Keratinocyte (primary cell): Measurements from ENCODE around the gene ABCG4. TPM values are rescaled to one million over a fixed set of nuclear protein-coding genes. Genes with fewer than 3 reads are reported as not detected.

Source experiments
- DNase-seq: peaks from one replicate; pipeline ENCODE4 v3.0.0-alpha.2; 2011; ENCODE audit warnings: low read depth, missing footprints, low spot score
- FAIRE-seq: peaks from 2 replicates; lab custom pipeline; 2011; peaks lifted over from hg19 to GRCh38; lab: Jason Lieb, UNC
- H2AFZ ChIP-seq: 2 replicates; pipeline ENCODE4 v1.6.0; 2012; ENCODE audit warnings: low read length, control low read depth, inconsistent platforms; ENCODE audit not compliant: control insufficient read depth
- H3K27ac ChIP-seq: 2 replicates; pipeline ENCODE4 v1.5.1; 2011; ENCODE audit warnings: low read length; ENCODE audit not compliant: control insufficient read depth, insufficient read depth
- H3K27me3 ChIP-seq: 3 replicates; pipeline ENCODE4 v1.6.0; 2011; ENCODE audit warnings: low read length; ENCODE audit not compliant: control insufficient read depth, insufficient read depth; ENCODE audit errors: extremely low read depth
- H3K36me3 ChIP-seq, 2 experiments: 2 replicates in 1 of 2; 3 replicates in 1 of 2; pipeline ENCODE4 v1.5.1; 2011; ENCODE audit warnings: low read length in 2 of 2, mild to moderate bottlenecking in 1 of 2; ENCODE audit not compliant: control insufficient read depth in 2 of 2, insufficient read depth in 2 of 2; ENCODE audit errors: extremely low read depth in 1 of 2
- H3K4me1 ChIP-seq: 3 replicates; pipeline ENCODE4 v1.5.1; 2011; ENCODE audit warnings: low read length; ENCODE audit not compliant: control insufficient read depth, insufficient read depth; ENCODE audit errors: extremely low read depth
- H3K4me2 ChIP-seq: 3 replicates; pipeline ENCODE4 v1.6.0; 2011; ENCODE audit warnings: low read depth, low read length; ENCODE audit not compliant: control insufficient read depth, insufficient read depth; ENCODE audit errors: extremely low read depth
- H3K4me3 ChIP-seq, 3 experiments: fragments of 200-600 bp in 1 of 3; sonication (generic) in 1 of 3; 2 replicates in 2 of 3; 3 replicates in 1 of 3; pipeline ENCODE4 v1.5.1; 2011 to 2016; ENCODE audit warnings: low read length in 3 of 3, mild to moderate bottlenecking in 3 of 3, control low read depth in 2 of 3, inconsistent platforms in 1 of 3, low read depth in 1 of 3, mixed read lengths in 1 of 3, mixed run types in 1 of 3, moderate library complexity in 1 of 3; ENCODE audit not compliant: control insufficient read depth in 2 of 3, insufficient read depth in 2 of 3; ENCODE audit errors: extremely low read depth in 1 of 3
- H3K79me2 ChIP-seq: 2 replicates; pipeline ENCODE4 v1.6.0; 2012; ENCODE audit warnings: low read length; ENCODE audit not compliant: control insufficient read depth, insufficient read depth
- H3K9ac ChIP-seq: 3 replicates; pipeline ENCODE4 v1.6.0; 2011; ENCODE audit warnings: low read length; ENCODE audit not compliant: control insufficient read depth, insufficient read depth; ENCODE audit errors: extremely low read depth
- H3K9me1 ChIP-seq: 3 replicates; pipeline ENCODE4 v1.6.0; 2011; ENCODE audit warnings: low read length; ENCODE audit not compliant: control insufficient read depth, insufficient read depth; ENCODE audit errors: extremely low read depth
- H3K9me3 ChIP-seq: 2 replicates; pipeline ENCODE4 v1.5.1; 2012; ENCODE audit warnings: low read depth, low read length; ENCODE audit not compliant: control insufficient read depth
- H4K20me1 ChIP-seq: 3 replicates; pipeline ENCODE4 v1.6.0; 2011; ENCODE audit warnings: low read length; ENCODE audit not compliant: control insufficient read depth, insufficient read depth; ENCODE audit errors: extremely low read depth
- CTCF ChIP-seq, 3 experiments: IDR thresholded peaks in 1 of 3; conservative IDR thresholded peaks in 1 of 3; optimal IDR thresholded peaks in 1 of 3; 2 replicates in 2 of 3; 3 replicates in 1 of 3; pipeline versions ENCODE3 to v1.5.1; 2011; ENCODE audit warnings: low read length in 3 of 3, mild to moderate bottlenecking in 3 of 3, moderate library complexity in 2 of 3, control low read depth in 1 of 3, inconsistent platforms in 1 of 3; ENCODE audit not compliant: insufficient read depth in 2 of 3; ENCODE audit errors: extremely low read depth in 1 of 3
- EZH2 ChIP-seq: IDR thresholded peaks from one replicate; pipeline ENCODE4 v1.6.1; 2012; ENCODE audit warnings: inconsistent platforms, mild to moderate bottlenecking, low read length, moderate library complexity
- dilution Hi-C: fragments of 300-500 bp; cut with MboI; formaldehyde crosslinking; loops from one replicate; pipeline ENCODE4 v1.7.0; 2020; ENCODE audit warnings: low sequenced_read_pairs; ENCODE audit not compliant: extremely low pct_ligation_motif_present
- polyA plus RNA-seq, 5 experiments: library from polyadenylated mRNA; depleted of rRNA in 3 of 5; stranded (reverse) in 3 of 5; stranded (forward) in 1 of 5; unstranded in 1 of 5; fragments of >200 nt; gene quantifications; 1 replicate in 1 of 5; 2 replicates in 3 of 5; 3 replicates in 1 of 5; pipeline versions ENCODE4 v1.2.1 to v1.2.3, GENCODE V29; 2011 to 2012; ENCODE audit warnings: missing spikeins in 2 of 5, low read depth in 1 of 5, low replicate concordance in 1 of 5

The ABCG4 gene
- polyA plus RNA-seq, 1 donor (not counting 4 experiments of a cell fraction or from before 2014, with no cell fraction given), result 0.14 TPM

- H3K4me2 ChIP-seq, result peak overlapping the region; percentile 95
- peak overlapping the region; percentile 68 for H2AFZ ChIP-seq
- peaks cover 25% of the 10 kb centered on the region for H3K4me1 ChIP-seq
- peak overlapping the region; percentile 30 for H3K27ac ChIP-seq
- peaks cover 3 to 8% of the 10 kb centered on the region in 2 experiments for H3K36me3 ChIP-seq
- H3K9me1 ChIP-seq, result peaks cover 8% of the 10 kb centered on the region
- peak overlapping the region; percentile 76 to 82 (median 82) for H3K4me3 ChIP-seq
- no peaks in the 10 kb centered on the region for H4K20me1 ChIP-seq
- H3K79me2 ChIP-seq, result peaks cover 10% of the 10 kb centered on the region
- H3K9ac ChIP-seq, result peak overlapping the region; percentile 76
- H3K9me3 ChIP-seq, result no peaks in the 10 kb centered on the region
- dilution Hi-C loops, result no loop called here
- FAIRE-seq (no peak), DNase-seq (no peak)
- TF ChIP-seq EZH2, result no peak
- TF ChIP-seq CTCF (optimal IDR thresholded peaks at IDR 0.05 in 1 of 3, IDR thresholded peaks at IDR 0.05 in 1 of 3, conservative IDR thresholded peaks at IDR 0.05 in 1 of 3; ENCODE audit: extremely low read depth in 1 of 3, insufficient read depth in 2 of 3, low read length in 3 of 3), result no peak
- no peaks in the 10 kb centered on the region for H3K27me3 ChIP-seq
Observed at GRCh38 chr11:119107538-119108145, 41.2 kb upstream of the ABCG4 start.

- TF ChIP-seq EZH2 (no peak), CTCF (optimal IDR thresholded peaks at IDR 0.05 in 1 of 3, IDR thresholded peaks at IDR 0.05 in 1 of 3, conservative IDR thresholded peaks at IDR 0.05 in 1 of 3; ENCODE audit: extremely low read depth in 1 of 3, insufficient read depth in 2 of 3, low read length in 3 of 3) (no peak)
- peak; percentile 71 for FAIRE-seq
- no peak for DNase-seq
Observed at GRCh38 chr11:119108146-119108856, 40.6 kb upstream of the ABCG4 start.

More at GRCh38 chr11:119108146-119108856, 40.6 kb upstream of the ABCG4 start:
- H3K9ac ChIP-seq, result peak overlapping the region; percentile 76
- peaks cover 7 to 9% of the 10 kb centered on the region in 2 experiments for H3K36me3 ChIP-seq
- no peaks in the 10 kb centered on the region for H3K9me3 ChIP-seq
- peak overlapping the region; percentile 29 for H2AFZ ChIP-seq
- peaks cover 23% of the 10 kb centered on the region for H3K4me1 ChIP-seq
- peak overlapping the region; percentile 16 for H3K27ac ChIP-seq
- no peaks in the 10 kb centered on the region for H4K20me1 ChIP-seq
- no peaks in the 10 kb centered on the region for H3K27me3 ChIP-seq
- peak overlapping the region; percentile 95 for H3K4me2 ChIP-seq
- dilution Hi-C loops, result no loop called here
- peaks cover 8% of the 10 kb centered on the region for H3K9me1 ChIP-seq
- H3K4me3 ChIP-seq, result peak overlapping the region; percentile 76 to 82 (median 82)
- peaks cover 10% of the 10 kb centered on the region for H3K79me2 ChIP-seq
